Kidney epithelial cell (primary cell): ENCODE results near the gene JMJD1C. TPM values are rescaled to one million over a fixed set of nuclear protein-coding genes. Genes with fewer than 3 reads are reported as not detected.

Source experiments
- DNase-seq: peaks from one replicate; pipeline ENCODE4 v3.0.0-alpha.2; 2010; ENCODE audit warnings: low read depth
- H3K27me3 ChIP-seq: 2 replicates; pipeline ENCODE4 v1.6.0; 2011; ENCODE audit warnings: low read length; ENCODE audit not compliant: control insufficient read depth, insufficient read depth
- H3K36me3 ChIP-seq: 2 replicates; pipeline ENCODE4 v1.5.1; 2011; ENCODE audit warnings: low read length; ENCODE audit not compliant: control insufficient read depth, insufficient read depth
- H3K4me3 ChIP-seq: 2 replicates; pipeline ENCODE4 v1.5.1; 2011; ENCODE audit warnings: low read depth, mild to moderate bottlenecking, control low read depth, low read length
- total RNA-seq: library from RNA; depleted of rRNA; stranded (reverse); fragments of >200 nt; gene quantifications from 2 replicates; pipeline ENCODE4 v1.2.3, GENCODE V29; 2015
- TF ChIP-seq, protein P1 (sequence below): IDR thresholded peaks from 2 replicates; pipeline ENCODE4 v1.5.1; 2011; ENCODE audit warnings: mild to moderate bottlenecking, moderate library complexity, low read length, control low read depth, inconsistent platforms; ENCODE audit not compliant: insufficient read depth, poor library complexity, severe bottlenecking

Gene JMJD1C
- total RNA-seq, 1 donor from 2014 or later: 90.3 TPM

- no peak for DNase-seq
- Histone ChIP-seq H3K36me3 (no peaks in the 10 kb centered on the region), H3K4me3 (no peak overlapping the region), H3K27me3 (no peaks in the 10 kb centered on the region)
- TF ChIP-seq, protein P1, sequence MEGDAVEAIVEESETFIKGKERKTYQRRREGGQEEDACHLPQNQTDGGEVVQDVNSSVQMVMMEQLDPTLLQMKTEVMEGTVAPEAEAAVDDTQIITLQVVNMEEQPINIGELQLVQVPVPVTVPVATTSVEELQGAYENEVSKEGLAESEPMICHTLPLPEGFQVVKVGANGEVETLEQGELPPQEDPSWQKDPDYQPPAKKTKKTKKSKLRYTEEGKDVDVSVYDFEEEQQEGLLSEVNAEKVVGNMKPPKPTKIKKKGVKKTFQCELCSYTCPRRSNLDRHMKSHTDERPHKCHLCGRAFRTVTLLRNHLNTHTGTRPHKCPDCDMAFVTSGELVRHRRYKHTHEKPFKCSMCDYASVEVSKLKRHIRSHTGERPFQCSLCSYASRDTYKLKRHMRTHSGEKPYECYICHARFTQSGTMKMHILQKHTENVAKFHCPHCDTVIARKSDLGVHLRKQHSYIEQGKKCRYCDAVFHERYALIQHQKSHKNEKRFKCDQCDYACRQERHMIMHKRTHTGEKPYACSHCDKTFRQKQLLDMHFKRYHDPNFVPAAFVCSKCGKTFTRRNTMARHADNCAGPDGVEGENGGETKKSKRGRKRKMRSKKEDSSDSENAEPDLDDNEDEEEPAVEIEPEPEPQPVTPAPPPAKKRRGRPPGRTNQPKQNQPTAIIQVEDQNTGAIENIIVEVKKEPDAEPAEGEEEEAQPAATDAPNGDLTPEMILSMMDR: no peak
These were observed 294.4 kb downstream of the JMJD1C start for GRCh38 chr10:63171255-63171855.

DNA sequence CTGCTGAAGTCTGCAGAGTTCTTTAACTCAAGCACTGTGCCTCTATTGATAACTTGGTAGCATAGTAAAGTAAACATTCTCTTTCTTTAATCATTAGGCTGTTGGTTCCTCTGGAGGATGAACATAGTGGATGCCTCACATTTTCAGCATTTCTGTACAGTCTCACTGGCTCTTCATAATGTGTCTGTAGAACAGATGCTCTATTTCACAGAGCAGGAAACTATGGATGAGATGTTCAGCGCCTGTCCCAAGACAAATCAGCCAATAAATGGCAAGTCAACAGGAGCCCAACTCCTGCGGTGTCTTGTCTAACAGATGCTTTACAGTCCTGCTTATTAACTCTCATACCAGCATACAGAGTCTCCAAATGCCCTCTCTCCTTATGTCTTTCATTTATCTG, 296.2 kb downstream of the JMJD1C start:
- TF ChIP-seq, protein P1: no peak
- H3K36me3 ChIP-seq: no peaks in the 10 kb centered on the region
- DNase-seq: no peak
- no peaks in the 10 kb centered on the region for H3K27me3 ChIP-seq
- H3K4me3 ChIP-seq: no peak overlapping the region

GRCh38 chr10:63168821-63169462, 296.8 kb downstream of the JMJD1C start:
- H3K36me3 ChIP-seq: no peaks in the 10 kb centered on the region

GRCh38 chr10:63166742-63167258, 299.0 kb downstream of the JMJD1C start:
- H3K27me3 ChIP-seq: no peaks in the 10 kb centered on the region
- no peaks in the 10 kb centered on the region for H3K36me3 ChIP-seq
- no peak overlapping the region for H3K4me3 ChIP-seq
- peak; percentile 48 for DNase-seq
- TF ChIP-seq, protein P1: peak; percentile 79

More at GRCh38 chr10:63168821-63169462, 296.8 kb downstream of the JMJD1C start:
- TF ChIP-seq, protein P1: no peak
- Histone ChIP-seq H3K4me3 (no peak overlapping the region), H3K27me3 (no peaks in the 10 kb centered on the region)
- DNase-seq: no peak

DNA sequence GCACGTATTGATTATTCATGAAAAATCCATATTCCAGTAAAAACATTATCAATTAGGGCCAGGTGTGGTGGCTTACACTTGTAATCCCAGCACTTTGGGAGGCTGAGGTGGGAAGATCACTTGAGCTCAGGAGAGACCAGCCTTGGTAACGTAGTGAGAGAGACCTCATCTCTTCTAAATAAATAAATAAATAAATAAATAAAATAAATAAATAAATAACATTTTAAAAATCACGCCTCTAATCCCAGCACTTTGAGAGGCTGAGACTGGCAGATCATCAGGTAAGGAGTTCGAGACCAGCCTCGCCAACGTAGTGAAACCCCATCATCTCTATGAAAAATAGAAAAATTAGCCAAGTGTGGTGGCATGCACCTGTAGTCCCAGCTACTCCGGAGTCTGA, 300.5 kb downstream of the JMJD1C start:
- TF ChIP-seq, protein P1: no peak

DNA sequence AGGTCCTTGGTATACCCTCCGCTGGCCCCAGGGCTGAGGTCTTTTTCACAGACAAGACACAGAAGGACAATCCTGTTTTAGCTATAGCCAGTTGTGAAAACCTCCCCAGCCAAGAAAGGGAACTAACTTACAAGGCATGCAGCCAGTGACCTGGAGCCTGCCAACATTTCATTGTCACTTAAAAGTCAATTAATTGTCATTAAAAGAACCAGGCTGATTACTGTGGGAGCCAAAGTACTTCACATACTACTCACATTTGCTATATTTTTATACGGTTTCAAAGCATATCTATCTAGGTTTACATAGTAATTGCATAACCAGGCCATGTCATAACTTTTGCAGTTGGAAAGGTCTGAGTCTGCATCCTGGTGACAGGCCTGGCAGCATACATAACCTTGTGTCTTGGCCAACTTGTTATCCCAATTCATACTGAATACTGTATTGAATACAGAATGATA, 301.6 kb downstream of the JMJD1C start:
- Histone ChIP-seq H3K4me3 (no peak overlapping the region), H3K36me3 (no peaks in the 10 kb centered on the region), H3K27me3 (no peaks in the 10 kb centered on the region)
- no peak for DNase-seq
- TF ChIP-seq, protein P1: no peak

More for the DNA sequence above, 300.5 kb downstream of the JMJD1C start:
- DNase-seq: no peak
- Histone ChIP-seq H3K4me3 (no peak overlapping the region), H3K36me3 (no peaks in the 10 kb centered on the region), H3K27me3 (no peaks in the 10 kb centered on the region)
